Cardiac fibroblast (primary cell): ENCODE measurements around the gene SKAP1.

Experiments used
- DNase-seq, 2 donors: peaks; one replicate each; pipeline versions ENCODE4 v3.0.0 to v3.0.0-alpha.2; 2010; ENCODE audit warnings: low read depth in 2 of 2
- H3K4me3 ChIP-seq, 2 donors: replicated peaks in 1 of 2; 1 replicate in 1 of 2; 2 replicates in 1 of 2; pipeline ENCODE4 v1.5.1; 2011; ENCODE audit warnings: low read depth in 2 of 2, low read length in 2 of 2, mild to moderate bottlenecking in 2 of 2, moderate library complexity in 1 of 2
- TF ChIP-seq, protein P1 (sequence below): IDR thresholded peaks from one replicate; pipeline ENCODE4 v1.5.1; 2011; ENCODE audit warnings: low read depth, mild to moderate bottlenecking, low read length, inconsistent platforms

The SKAP1 gene

DNA sequence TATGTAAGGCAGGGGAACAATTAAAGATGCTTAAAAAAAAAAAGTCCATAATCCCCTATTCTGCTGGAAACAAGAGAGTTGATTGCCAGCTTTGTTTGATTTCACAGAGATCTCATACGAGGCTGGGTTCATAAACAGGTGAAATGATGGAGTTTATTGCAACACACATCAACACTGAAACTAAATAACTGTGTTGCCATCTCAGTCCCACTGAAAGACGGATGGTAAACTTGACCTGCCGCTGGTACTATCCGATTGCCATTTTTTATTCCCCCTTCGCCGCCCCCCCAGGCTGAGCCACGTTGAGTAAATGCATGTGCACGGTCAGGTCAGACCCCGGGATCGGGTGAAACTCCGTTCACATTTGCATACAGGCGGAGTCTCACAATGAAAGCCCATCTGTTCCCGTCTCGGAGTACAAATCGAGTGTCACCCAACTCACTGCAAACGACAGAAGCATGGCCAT is 119.2 kb downstream of the SKAP1 start:
- no peak overlapping the region for H3K4me3 ChIP-seq
- no peak for DNase-seq
- TF ChIP-seq, protein P1, sequence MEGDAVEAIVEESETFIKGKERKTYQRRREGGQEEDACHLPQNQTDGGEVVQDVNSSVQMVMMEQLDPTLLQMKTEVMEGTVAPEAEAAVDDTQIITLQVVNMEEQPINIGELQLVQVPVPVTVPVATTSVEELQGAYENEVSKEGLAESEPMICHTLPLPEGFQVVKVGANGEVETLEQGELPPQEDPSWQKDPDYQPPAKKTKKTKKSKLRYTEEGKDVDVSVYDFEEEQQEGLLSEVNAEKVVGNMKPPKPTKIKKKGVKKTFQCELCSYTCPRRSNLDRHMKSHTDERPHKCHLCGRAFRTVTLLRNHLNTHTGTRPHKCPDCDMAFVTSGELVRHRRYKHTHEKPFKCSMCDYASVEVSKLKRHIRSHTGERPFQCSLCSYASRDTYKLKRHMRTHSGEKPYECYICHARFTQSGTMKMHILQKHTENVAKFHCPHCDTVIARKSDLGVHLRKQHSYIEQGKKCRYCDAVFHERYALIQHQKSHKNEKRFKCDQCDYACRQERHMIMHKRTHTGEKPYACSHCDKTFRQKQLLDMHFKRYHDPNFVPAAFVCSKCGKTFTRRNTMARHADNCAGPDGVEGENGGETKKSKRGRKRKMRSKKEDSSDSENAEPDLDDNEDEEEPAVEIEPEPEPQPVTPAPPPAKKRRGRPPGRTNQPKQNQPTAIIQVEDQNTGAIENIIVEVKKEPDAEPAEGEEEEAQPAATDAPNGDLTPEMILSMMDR = no peak

DNA sequence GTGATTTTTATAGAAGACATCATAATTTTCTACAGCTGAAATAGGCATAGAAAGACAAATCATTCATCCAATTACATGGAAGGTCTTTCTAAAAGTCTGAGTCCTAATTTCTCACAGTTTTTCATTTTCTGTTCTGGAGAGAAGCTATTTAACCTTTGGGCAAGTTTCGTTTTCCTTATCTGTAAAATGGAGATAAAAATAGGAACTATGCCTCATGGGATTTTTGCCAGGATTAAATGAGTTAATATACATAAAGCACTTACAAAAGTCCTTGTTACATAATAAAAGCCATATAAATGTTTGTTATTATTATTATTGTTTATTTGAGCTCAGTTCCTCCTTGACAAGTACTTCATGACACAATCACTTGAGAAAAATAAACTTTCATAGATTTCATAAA is 121.4 kb downstream of the SKAP1 start:
- DNase-seq = no peak
- TF ChIP-seq, protein P1 = no peak
- H3K4me3 ChIP-seq = no peak overlapping the region

DNA sequence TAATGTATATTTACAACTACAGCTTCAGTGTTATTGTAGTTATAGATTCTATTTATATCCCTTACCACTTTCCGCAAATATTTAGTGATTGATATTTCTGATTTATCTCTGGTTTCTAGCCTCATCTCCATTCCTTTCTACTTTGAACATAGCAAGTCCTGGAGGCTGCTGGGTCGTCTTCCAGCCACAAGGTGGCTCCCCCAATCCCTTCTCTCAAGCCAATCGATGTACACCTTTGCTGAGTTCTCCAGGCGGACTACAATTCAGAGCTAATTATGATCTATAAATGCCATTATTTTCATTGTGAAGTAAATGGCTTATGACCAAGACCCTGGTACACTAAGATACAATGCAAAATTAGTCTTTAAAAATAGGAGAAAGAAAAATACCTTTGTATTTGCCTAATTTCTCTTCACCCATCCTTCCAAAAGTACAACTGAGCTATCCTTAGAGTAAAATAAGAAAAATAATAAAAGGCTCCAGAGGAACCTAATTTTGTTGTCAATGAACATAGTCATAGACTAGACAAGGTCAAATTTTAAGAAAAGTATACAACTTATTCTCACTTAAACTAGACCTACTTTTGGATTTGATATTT is 122.1 kb downstream of the SKAP1 start:
- H3K4me3 ChIP-seq = no peak overlapping the region
- peak; percentile 70 to 75 for DNase-seq
- TF ChIP-seq, protein P1 = peak; percentile 97

DNA sequence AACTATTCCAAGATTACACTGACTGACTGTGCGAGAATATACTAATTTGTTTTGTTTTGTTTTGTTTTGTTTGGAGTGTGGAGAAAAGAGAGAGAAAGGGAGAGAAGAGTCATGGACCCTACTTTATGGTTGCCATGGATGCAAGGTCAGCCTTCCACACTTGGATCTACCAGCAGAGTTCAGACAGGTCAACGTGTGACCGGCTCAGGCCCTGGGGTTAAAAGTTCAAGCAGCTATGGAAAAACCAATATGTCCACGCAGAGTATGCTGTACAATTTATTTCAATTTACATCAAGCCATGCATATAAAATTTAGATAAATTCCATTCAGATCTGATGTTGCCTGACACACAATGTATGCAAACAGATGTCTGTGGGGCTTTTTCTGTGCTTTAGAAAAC is 122.8 kb downstream of the SKAP1 start:
- TF ChIP-seq, protein P1 = no peak
- no peak for DNase-seq
- H3K4me3 ChIP-seq = no peak overlapping the region

DNA sequence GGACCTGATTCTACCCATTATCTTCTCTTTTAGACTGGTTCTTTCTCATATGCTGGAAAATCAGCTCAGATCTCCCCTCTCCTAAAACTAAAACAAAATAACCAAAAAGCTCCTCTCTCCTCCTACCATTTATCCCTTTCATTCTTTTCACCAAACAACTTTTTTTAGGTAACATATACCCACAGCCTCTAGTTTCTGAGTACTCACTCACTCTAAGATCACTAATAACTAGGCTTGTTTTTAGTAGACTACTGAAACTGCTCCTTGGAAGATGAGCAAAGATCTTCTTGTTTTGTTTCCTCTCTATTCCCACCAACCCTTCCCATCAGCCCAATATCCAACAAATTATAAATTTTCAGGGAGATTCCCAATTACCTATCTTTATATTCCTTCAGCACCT is 129.0 kb downstream of the SKAP1 start:
- DNase-seq = no peak
- no peak overlapping the region for H3K4me3 ChIP-seq
- TF ChIP-seq, protein P1 = no peak

DNA sequence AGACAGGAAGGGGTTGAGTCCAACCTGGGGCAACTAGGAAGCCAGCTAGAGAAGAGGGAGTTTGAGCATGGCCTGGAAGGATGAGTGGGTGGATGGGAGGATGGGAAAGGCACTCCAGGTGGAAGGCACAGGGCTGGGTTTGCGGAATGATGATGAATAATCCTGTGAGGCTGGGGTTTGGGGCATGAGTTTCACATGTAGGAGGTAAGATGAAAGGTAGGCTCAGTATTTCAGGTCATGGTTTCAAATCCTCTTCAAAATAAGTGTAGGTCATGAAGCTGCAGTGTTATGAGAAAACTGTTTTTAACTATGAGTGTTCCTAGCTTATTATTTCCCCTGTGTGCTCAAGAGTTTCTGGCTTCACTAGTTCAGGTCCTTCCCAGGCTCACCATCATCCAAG is 130.3 kb downstream of the SKAP1 start:
- no peak for DNase-seq
- H3K4me3 ChIP-seq = no peak overlapping the region
- TF ChIP-seq, protein P1 = no peak

DNA sequence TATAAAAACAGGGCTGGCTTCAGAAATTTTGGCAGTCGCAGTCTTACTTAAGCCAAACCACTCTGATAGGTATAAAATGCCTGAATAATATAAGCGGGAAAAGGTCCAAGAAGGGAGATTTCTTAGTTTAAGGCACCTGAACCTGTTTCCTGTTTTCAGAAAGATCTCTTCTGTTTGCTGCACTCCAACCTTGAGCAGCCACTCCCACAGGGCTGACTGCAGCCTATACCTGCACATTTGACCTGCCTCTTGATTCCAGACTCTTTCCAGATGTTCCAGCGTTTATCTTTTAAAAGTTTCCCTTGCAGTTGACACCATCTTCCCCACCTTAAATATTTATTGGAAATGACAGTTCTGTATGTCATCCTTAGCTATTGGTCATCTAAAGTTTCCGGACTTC is 132.2 kb downstream of the SKAP1 start:
- TF ChIP-seq, protein P1 = no peak

More for the DNA sequence above, 132.2 kb downstream of the SKAP1 start:
- H3K4me3 ChIP-seq = no peak overlapping the region
- DNase-seq = no peak
